ENCODE data around the gene C6orf89.

C6orf89 gene

GRCh38 chr6:36885461-36886401 lies at the start of gene C6orf89:
Gene C6orf89 (plus strand): TSS chr6:36885952. CDS start chr6:36899445, 13,493 bp downstream.
- Mint-ChIP-seq H3K27me3 (no peaks in the 10 kb centered on the region), H3K4me3 (peak within 1 kb of the TSS; percentile 89 to 92), H3K9me3 (no peaks in the 10 kb centered on the region), H3K27ac (peak within 1 kb of the TSS; percentile 89 to 95), H3K4me1 (peaks cover 30% of the 10 kb centered on the region)
- ATAC-seq (peak; percentile 100), DNase-seq (peak; percentile 95 to 97)

GRCh38 chr6:36836111-36837021 lies 49.4 kb upstream of the C6orf89 start:
- H3K4me1 Mint-ChIP-seq, result peaks cover 24% of the 10 kb centered on the region
- no peak for ATAC-seq
- no peak for DNase-seq
- H3K9me3 Mint-ChIP-seq, result no peaks in the 10 kb centered on the region
- H3K27ac Mint-ChIP-seq, result no peak overlapping the region
- no peak overlapping the region for H3K4me3 Mint-ChIP-seq
- H3K27me3 Mint-ChIP-seq, result peaks cover 57% of the 10 kb centered on the region

GRCh38 chr6:36837022-36837339 lies 48.8 kb upstream of the C6orf89 start:
- no peak overlapping the region for H3K27ac Mint-ChIP-seq
- H3K4me1 Mint-ChIP-seq, result peaks cover 24% of the 10 kb centered on the region
- no peak overlapping the region for H3K4me3 Mint-ChIP-seq
- peaks cover 57% of the 10 kb centered on the region for H3K27me3 Mint-ChIP-seq
- DNase-seq, result no peak
- no peaks in the 10 kb centered on the region for H3K9me3 Mint-ChIP-seq
- ATAC-seq, result no peak

- no peak for DNase-seq
- no peak for ATAC-seq
- Mint-ChIP-seq H3K4me1 (peaks cover 24% of the 10 kb centered on the region), H3K4me3 (no peak overlapping the region), H3K27me3 (peaks cover 57% of the 10 kb centered on the region), H3K9me3 (no peaks in the 10 kb centered on the region), H3K27ac (no peak overlapping the region)
Measured at GRCh38 chr6:36837686-36838085, 48.1 kb upstream of the C6orf89 start.

GRCh38 chr6:36838896-36839748 lies 46.6 kb upstream of the C6orf89 start, which contains the start of gene CPNE5:
Gene CPNE5 (minus strand): TSS chr6:36839444. CDS start chr6:36839377, 67 bp downstream.
- no peak for DNase-seq

GRCh38 chr6:36839749-36840431 lies 45.9 kb upstream of the C6orf89 start:
- Mint-ChIP-seq H3K9me3 (no peaks in the 10 kb centered on the region), H3K4me1 (peaks cover 24% of the 10 kb centered on the region), H3K27me3 (peaks cover 55% of the 10 kb centered on the region), H3K27ac (no peak overlapping the region), H3K4me3 (peak overlapping the region; percentile 67 to 79)
- ATAC-seq, result peak; percentile 71
- peak in 1 of 2 donors; percentile 21 for DNase-seq

More at GRCh38 chr6:36838896-36839748, 46.6 kb upstream of the C6orf89 start, which contains the start of gene CPNE5:
- Mint-ChIP-seq H3K9me3 (no peaks in the 10 kb centered on the region), H3K4me1 (peaks cover 24% of the 10 kb centered on the region), H3K27me3 (peaks cover 57% of the 10 kb centered on the region), H3K4me3 (peak within 1 kb of the TSS; percentile 67 to 79), H3K27ac (no peak within 1 kb of the TSS)
- peak; percentile 34 for ATAC-seq

GRCh38 chr6:36840432-36841403 lies 45.0 kb upstream of the C6orf89 start:
- Mint-ChIP-seq H3K27ac (no peak overlapping the region), H3K4me3 (peak overlapping the region; percentile 67 to 79), H3K9me3 (no peaks in the 10 kb centered on the region), H3K27me3 (peaks cover 49% of the 10 kb centered on the region), H3K4me1 (peaks cover 24% of the 10 kb centered on the region)
- ATAC-seq (peak; percentile 31), DNase-seq (peak in 1 of 2 donors; percentile 18)

- H3K27me3 Mint-ChIP-seq, result peaks cover 42% of the 10 kb centered on the region
- no peak overlapping the region for H3K27ac Mint-ChIP-seq
- no peak for DNase-seq
Measured at GRCh38 chr6:36841756-36842155, 44.0 kb upstream of the C6orf89 start.

GRCh38 chr6:36843170-36843569 lies 42.6 kb upstream of the C6orf89 start:
- DNase-seq (no peak), ATAC-seq (no peak)
- no peak overlapping the region for H3K4me3 Mint-ChIP-seq
- peaks cover 28% of the 10 kb centered on the region for H3K27me3 Mint-ChIP-seq
- no peak overlapping the region for H3K27ac Mint-ChIP-seq
- H3K9me3 Mint-ChIP-seq, result no peaks in the 10 kb centered on the region
- peaks cover 24% of the 10 kb centered on the region for H3K4me1 Mint-ChIP-seq

More at GRCh38 chr6:36841756-36842155, 44.0 kb upstream of the C6orf89 start:
- Mint-ChIP-seq H3K4me1 (peaks cover 24% of the 10 kb centered on the region), H3K9me3 (no peaks in the 10 kb centered on the region), H3K4me3 (no peak overlapping the region)
- no peak for ATAC-seq

GRCh38 chr6:36844232-36845170 lies 41.3 kb upstream of the C6orf89 start:
- Mint-ChIP-seq H3K4me1 (peaks cover 23% of the 10 kb centered on the region), H3K27ac (no peak overlapping the region), H3K4me3 (no peak overlapping the region)

GRCh38 chr6:36845233-36845632 lies 40.5 kb upstream of the C6orf89 start:
- H3K4me3 Mint-ChIP-seq, result no peak overlapping the region
- peaks cover 18% of the 10 kb centered on the region for H3K4me1 Mint-ChIP-seq
- ATAC-seq, result no peak

More at GRCh38 chr6:36844232-36845170, 41.3 kb upstream of the C6orf89 start:
- DNase-seq (no peak), ATAC-seq (no peak)
- H3K27me3 Mint-ChIP-seq, result peaks cover 28% of the 10 kb centered on the region
- H3K9me3 Mint-ChIP-seq, result no peaks in the 10 kb centered on the region

GRCh38 chr6:36847152-36847551 lies 38.6 kb upstream of the C6orf89 start:
- ATAC-seq (no peak), DNase-seq (no peak)
- Mint-ChIP-seq H3K27ac (no peak overlapping the region), H3K9me3 (no peaks in the 10 kb centered on the region), H3K4me1 (peaks cover 10% of the 10 kb centered on the region), H3K4me3 (no peak overlapping the region), H3K27me3 (peaks cover 18% of the 10 kb centered on the region)

More at GRCh38 chr6:36845233-36845632, 40.5 kb upstream of the C6orf89 start:
- no peak overlapping the region for H3K27ac Mint-ChIP-seq
- H3K27me3 Mint-ChIP-seq, result peaks cover 28% of the 10 kb centered on the region
- H3K9me3 Mint-ChIP-seq, result no peaks in the 10 kb centered on the region
- DNase-seq, result no peak
